K562 (cell line): Measurements from ENCODE around the gene CNGA3.

Experiments used
- CHCHD3 ChIP-seq: fragments of 250-450 bp; sonication (Bioruptor Pico); IDR thresholded peaks from 2 replicates; pipeline ENCODE4 v2.1.2; 2022; ENCODE audit warnings: mild to moderate bottlenecking
- ESRRA ChIP-seq: fragments of 450-650 bp; IDR thresholded peaks from 2 replicates; pipeline ENCODE4 v1.6.1; 2014; ENCODE audit warnings: low read depth, mild to moderate bottlenecking, moderate library complexity, borderline replicate concordance
- FOXK2 ChIP-seq, 2 experiments: fragments of 450-650 bp; IDR thresholded peaks in 1 of 2; conservative IDR thresholded peaks in 1 of 2; 2 replicates each; pipeline ENCODE4 v1.6.1; 2016; ENCODE audit warnings: low read depth in 2 of 2, mild to moderate bottlenecking in 1 of 2
- RAD21 ChIP-seq, 2 experiments: fragments of 250-450 bp in 1 of 2; fragments of 450-650 bp in 1 of 2; sonication (Bioruptor Pico) in 1 of 2; formaldehyde crosslinking in 1 of 2; IDR thresholded peaks in 1 of 2; conservative IDR thresholded peaks in 1 of 2; 2 replicates each; pipeline versions ENCODE4 v1.4.0 to v1.8.0; 2020 to 2022; ENCODE audit warnings: mild to moderate bottlenecking in 2 of 2, moderate library complexity in 1 of 2
- TBP ChIP-seq: optimal IDR thresholded peaks from 2 replicates; pipeline ENCODE3; 2011; ENCODE audit warnings: low read depth, low read length, improper control_type of control experiment
- ZFX ChIP-seq: sonication (generic); formaldehyde crosslinking; IDR thresholded peaks from 2 replicates; pipeline ENCODE4 v1.8.0; 2022; ENCODE audit warnings: mild to moderate bottlenecking, missing genetic modification reagents, moderate library complexity
- ZKSCAN1 ChIP-seq: fragments of 150-350 bp; IDR thresholded peaks from 2 replicates; pipeline ENCODE4 v1.6.1; 2016; ENCODE audit warnings: low read depth, low read length
- ZNF282 ChIP-seq: sonication (generic); formaldehyde crosslinking; IDR thresholded peaks from 2 replicates; pipeline ENCODE4 v1.8.1; 2023; ENCODE audit warnings: missing genetic modification reagents
- TF ChIP-seq, protein P1 (sequence below): fragments of 250-450 bp; sonication (Bioruptor Pico); IDR thresholded peaks from 2 replicates; pipeline ENCODE4 v1.8.0; 2021; ENCODE audit warnings: borderline replicate concordance, mild to moderate bottlenecking, moderate library complexity; ENCODE audit not compliant: poor library complexity, severe bottlenecking
- TF ChIP-seq, protein P2 (sequence below): sonication (generic); formaldehyde crosslinking; IDR thresholded peaks from 2 replicates; pipeline ENCODE4 v1.8.0; 2023; ENCODE audit warnings: mild to moderate bottlenecking, missing genetic modification reagents

- TF ChIP-seq ZKSCAN1, result no peak
- TF ChIP-seq CHCHD3, result no peak
- TF ChIP-seq TBP, result no peak
- TF ChIP-seq RAD21 (CRISPR knock-in tag; conservative IDR thresholded peaks at IDR 0.05 in 1 of 2, IDR thresholded peaks at IDR 0.05 in 1 of 2), result no peak
- no peak for TF ChIP-seq ZFX (CRISPR knock-in tag)
- TF ChIP-seq, protein P1, sequence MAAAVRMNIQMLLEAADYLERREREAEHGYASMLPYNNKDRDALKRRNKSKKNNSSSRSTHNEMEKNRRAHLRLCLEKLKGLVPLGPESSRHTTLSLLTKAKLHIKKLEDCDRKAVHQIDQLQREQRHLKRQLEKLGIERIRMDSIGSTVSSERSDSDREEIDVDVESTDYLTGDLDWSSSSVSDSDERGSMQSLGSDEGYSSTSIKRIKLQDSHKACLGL (CRISPR knock-in tag), result no peak
- TF ChIP-seq ZNF282 (CRISPR knock-in tag), result no peak
- no peak for TF ChIP-seq ESRRA
- TF ChIP-seq, protein P2, sequence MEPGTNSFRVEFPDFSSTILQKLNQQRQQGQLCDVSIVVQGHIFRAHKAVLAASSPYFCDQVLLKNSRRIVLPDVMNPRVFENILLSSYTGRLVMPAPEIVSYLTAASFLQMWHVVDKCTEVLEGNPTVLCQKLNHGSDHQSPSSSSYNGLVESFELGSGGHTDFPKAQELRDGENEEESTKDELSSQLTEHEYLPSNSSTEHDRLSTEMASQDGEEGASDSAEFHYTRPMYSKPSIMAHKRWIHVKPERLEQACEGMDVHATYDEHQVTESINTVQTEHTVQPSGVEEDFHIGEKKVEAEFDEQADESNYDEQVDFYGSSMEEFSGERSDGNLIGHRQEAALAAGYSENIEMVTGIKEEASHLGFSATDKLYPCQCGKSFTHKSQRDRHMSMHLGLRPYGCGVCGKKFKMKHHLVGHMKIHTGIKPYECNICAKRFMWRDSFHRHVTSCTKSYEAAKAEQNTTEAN (CRISPR knock-in tag), result no peak
- TF ChIP-seq FOXK2 (conservative IDR thresholded peaks at IDR 0.05 in 1 of 2, IDR thresholded peaks at IDR 0.05 in 1 of 2; ENCODE audit: low read depth in 2 of 2), result no peak
These were observed 36.7 kb upstream of the CNGA3 start for GRCh38 chr2:98309580-98309979.
